ENCODE results near the gene FUNDC2.

FUNDC2 gene

GRCh38 chrX:155070038-155070437 is 43.4 kb downstream of the FUNDC2 start:
- H3K18ac ChIP-seq (ENCODE audit: low read depth in 1 of 2, low read length in 2 of 2), result no peak overlapping the region
- H3K4ac ChIP-seq (ENCODE audit: low read depth in 1 of 2, low read length in 2 of 2), result no peak overlapping the region
- no peak overlapping the region for H2BK15ac ChIP-seq (ENCODE audit: low read depth, poor library complexity, severe bottlenecking)
- no peak overlapping the region for H3K27ac ChIP-seq (ENCODE audit: low read length, poor library complexity, severe bottlenecking)
- peak overlapping the region; percentile 70 for H3K4me2 ChIP-seq (ENCODE audit: low read length, poor library complexity, severe bottlenecking)
- peaks cover 0 to 8% of the 10 kb centered on the region in 2 experiments for H3K36me3 ChIP-seq (ENCODE audit: control insufficient read depth in 1 of 2, insufficient read depth in 2 of 2, low read depth in 1 of 2, low read length in 2 of 2)
- DNase-seq, result no peak
- WGBS, result 7% methylated on average over 5 of the region's 12 CpGs
- H2BK5ac ChIP-seq (ENCODE audit: low read depth, low read length, poor library complexity, severe bottlenecking), result no peak overlapping the region
- no peak overlapping the region for H4K8ac ChIP-seq (ENCODE audit: low read length)
- peak overlapping the region in 1 of 2 experiments; percentile 78 for H3K4me3 ChIP-seq (ENCODE audit: insufficient read depth in 1 of 2, low read depth in 1 of 2, low read length in 2 of 2)
- no peak overlapping the region for H3K23ac ChIP-seq (ENCODE audit: low read length in 2 of 2)
- no peaks in the 10 kb centered on the region for H3K27me3 ChIP-seq (ENCODE audit: control insufficient read depth in 1 of 2, insufficient read depth in 1 of 2, low read length in 2 of 2)
- H2BK120ac ChIP-seq (ENCODE audit: low read depth, low read length), result no peak overlapping the region
- no peak overlapping the region for H2AK5ac ChIP-seq (ENCODE audit: low read length, severe bottlenecking)
- H2BK12ac ChIP-seq (ENCODE audit: low read length in 2 of 2), result no peak overlapping the region
- no peak overlapping the region for H2AFZ ChIP-seq (ENCODE audit: low read depth, low read length)
- H3K9ac ChIP-seq (ENCODE audit: low read length), result peak overlapping the region; percentile 90
- H3K4me1 ChIP-seq (ENCODE audit: control insufficient read depth, insufficient read depth, low read depth, low read length), result peaks cover 8% of the 10 kb centered on the region
- H3K9me3 ChIP-seq (ENCODE audit: control insufficient read depth, low read length), result no peaks in the 10 kb centered on the region
- no peak overlapping the region for H3K14ac ChIP-seq (ENCODE audit: low read length in 2 of 2)
- peaks cover 4% of the 10 kb centered on the region for H3K79me1 ChIP-seq (replicated peaks; ENCODE audit: low read length, poor library complexity, severe bottlenecking)
- H4K91ac ChIP-seq (ENCODE audit: low read length), result no peak overlapping the region

- peak overlapping the region; percentile 51 for H2AFZ ChIP-seq (ENCODE audit: low read depth, low read length)
- peak overlapping the region in 1 of 2 experiments; percentile 26 for H3K4ac ChIP-seq (ENCODE audit: low read depth in 1 of 2, low read length in 2 of 2)
- H3K9ac ChIP-seq (ENCODE audit: low read length), result peak overlapping the region; percentile 90
- DNase-seq, result no peak
- no peaks in the 10 kb centered on the region for H3K9me3 ChIP-seq (ENCODE audit: control insufficient read depth, low read length)
- peak overlapping the region; percentile 70 for H3K4me2 ChIP-seq (ENCODE audit: low read length, poor library complexity, severe bottlenecking)
- H2BK120ac ChIP-seq (ENCODE audit: low read depth, low read length), result no peak overlapping the region
- H3K27ac ChIP-seq (ENCODE audit: low read length, poor library complexity, severe bottlenecking), result peak overlapping the region; percentile 33
- no peak overlapping the region for H4K8ac ChIP-seq (ENCODE audit: low read length)
- H3K36me3 ChIP-seq (ENCODE audit: control insufficient read depth in 1 of 2, insufficient read depth in 2 of 2, low read depth in 1 of 2, low read length in 2 of 2), result peaks cover 0 to 14% of the 10 kb centered on the region in 2 experiments
- H2BK15ac ChIP-seq (ENCODE audit: low read depth, poor library complexity, severe bottlenecking), result no peak overlapping the region
- H3K14ac ChIP-seq (ENCODE audit: low read length in 2 of 2), result no peak overlapping the region
- no peak overlapping the region for H3K23ac ChIP-seq (ENCODE audit: low read length in 2 of 2)
- H3K4me3 ChIP-seq (ENCODE audit: insufficient read depth in 1 of 2, low read depth in 1 of 2, low read length in 2 of 2), result peak overlapping the region; percentile 60 to 78
- peaks cover 5% of the 10 kb centered on the region for H3K4me1 ChIP-seq (ENCODE audit: control insufficient read depth, insufficient read depth, low read depth, low read length)
- peaks cover 5% of the 10 kb centered on the region for H3K79me1 ChIP-seq (replicated peaks; ENCODE audit: low read length, poor library complexity, severe bottlenecking)
- no peaks in the 10 kb centered on the region for H3K27me3 ChIP-seq (ENCODE audit: control insufficient read depth in 1 of 2, insufficient read depth in 1 of 2, low read length in 2 of 2)
- H4K91ac ChIP-seq (ENCODE audit: low read length), result no peak overlapping the region
- H2BK5ac ChIP-seq (ENCODE audit: low read depth, low read length, poor library complexity, severe bottlenecking), result no peak overlapping the region
- WGBS, result 0% methylated on average over 2 of the region's 16 CpGs
- no peak overlapping the region for H2AK5ac ChIP-seq (ENCODE audit: low read length, severe bottlenecking)
- H3K18ac ChIP-seq (ENCODE audit: low read depth in 1 of 2, low read length in 2 of 2), result peak overlapping the region; percentile 21 to 57
- H2BK12ac ChIP-seq (ENCODE audit: low read length in 2 of 2), result no peak overlapping the region
These were observed 44.0 kb downstream of the FUNDC2 start for GRCh38 chrX:155070663-155070974.

- Histone ChIP-seq H3K36me3 (ENCODE audit: control insufficient read depth in 1 of 2, insufficient read depth in 2 of 2, low read depth in 1 of 2, low read length in 2 of 2) (peaks cover 2 to 16% of the 10 kb centered on the region in 2 experiments), H3K23ac (ENCODE audit: low read length in 2 of 2) (no peak within 1 kb of the TSS), H4K91ac (ENCODE audit: low read length) (no peak within 1 kb of the TSS), H2BK15ac (ENCODE audit: low read depth, poor library complexity, severe bottlenecking) (peak within 1 kb of the TSS; percentile 52), H3K14ac (ENCODE audit: low read length in 2 of 2) (peak within 1 kb of the TSS in 1 of 2 experiments; percentile 55), H2AFZ (ENCODE audit: low read depth, low read length) (peak within 1 kb of the TSS; percentile 51), H3K18ac (ENCODE audit: low read depth in 1 of 2, low read length in 2 of 2) (peak within 1 kb of the TSS; percentile 57 to 66), H3K9me3 (ENCODE audit: control insufficient read depth, low read length) (no peaks in the 10 kb centered on the region), H2BK120ac (ENCODE audit: low read depth, low read length) (no peak within 1 kb of the TSS), H2BK12ac (ENCODE audit: low read length in 2 of 2) (no peak within 1 kb of the TSS), H2BK5ac (ENCODE audit: low read depth, low read length, poor library complexity, severe bottlenecking) (no peak within 1 kb of the TSS), H4K8ac (ENCODE audit: low read length) (no peak within 1 kb of the TSS), H3K9ac (ENCODE audit: low read length) (peak within 1 kb of the TSS; percentile 91), H3K4me2 (ENCODE audit: low read length, poor library complexity, severe bottlenecking) (peak within 1 kb of the TSS; percentile 70), H3K27ac (ENCODE audit: low read length, poor library complexity, severe bottlenecking) (peak within 1 kb of the TSS; percentile 72), H3K27me3 (ENCODE audit: control insufficient read depth in 1 of 2, insufficient read depth in 1 of 2, low read length in 2 of 2) (no peaks in the 10 kb centered on the region), H2AK5ac (ENCODE audit: low read length, severe bottlenecking) (no peak within 1 kb of the TSS), H3K4me3 (ENCODE audit: insufficient read depth in 1 of 2, low read depth in 1 of 2, low read length in 2 of 2) (peak within 1 kb of the TSS; percentile 70 to 88), H3K79me1 (replicated peaks; ENCODE audit: low read length, poor library complexity, severe bottlenecking) (peaks cover 3% of the 10 kb centered on the region), H3K4me1 (ENCODE audit: control insufficient read depth, insufficient read depth, low read depth, low read length) (peaks cover 2% of the 10 kb centered on the region), H3K4ac (ENCODE audit: low read depth in 1 of 2, low read length in 2 of 2) (peak within 1 kb of the TSS in 1 of 2 experiments; percentile 51)
- DNase-seq, result peak; percentile 79
- WGBS, result 0% methylated on average over 10 of the region's 81 CpGs
These were observed 44.5 kb downstream of the FUNDC2 start, which contains the start of the genes BRCC3, CMC4 and MTCP1 for GRCh38 chrX:155070975-155071693. TSS of gene BRCC3 (plus strand) at chrX:155071508. CDS start at chrX:155071528, 20 bp downstream. TSS of gene CMC4 (minus strand) at chrX:155071136. CDS start at chrX:155064023, 7,113 bp downstream. TSS of gene MTCP1 (minus strand) at chrX:155071136. CDS start at chrX:155066010, 5,126 bp downstream.

- no peak overlapping the region for H3K23ac ChIP-seq (ENCODE audit: low read length in 2 of 2)
- peak overlapping the region; percentile 48 to 66 for H3K18ac ChIP-seq (ENCODE audit: low read depth in 1 of 2, low read length in 2 of 2)
- H2BK15ac ChIP-seq (ENCODE audit: low read depth, poor library complexity, severe bottlenecking), result no peak overlapping the region
- H3K14ac ChIP-seq (ENCODE audit: low read length in 2 of 2), result peak overlapping the region in 1 of 2 experiments; percentile 55
- H3K79me1 ChIP-seq (replicated peaks; ENCODE audit: low read length, poor library complexity, severe bottlenecking), result peaks cover 2% of the 10 kb centered on the region
- H4K91ac ChIP-seq (ENCODE audit: low read length), result no peak overlapping the region
- no peak overlapping the region for H2AK5ac ChIP-seq (ENCODE audit: low read length, severe bottlenecking)
- H2BK120ac ChIP-seq (ENCODE audit: low read depth, low read length), result no peak overlapping the region
- H3K27me3 ChIP-seq (ENCODE audit: control insufficient read depth in 1 of 2, insufficient read depth in 1 of 2, low read length in 2 of 2), result no peaks in the 10 kb centered on the region
- H3K9ac ChIP-seq (ENCODE audit: low read length), result peak overlapping the region; percentile 91
- H3K27ac ChIP-seq (ENCODE audit: low read length, poor library complexity, severe bottlenecking), result peak overlapping the region; percentile 72
- peak overlapping the region; percentile 39 for H2AFZ ChIP-seq (ENCODE audit: low read depth, low read length)
- H2BK12ac ChIP-seq (ENCODE audit: low read length in 2 of 2), result no peak overlapping the region
- WGBS, result 1% methylated on average over 21 of the region's 25 CpGs
- H3K4me1 ChIP-seq (ENCODE audit: control insufficient read depth, insufficient read depth, low read depth, low read length), result peaks cover 2% of the 10 kb centered on the region
- no peaks in the 10 kb centered on the region for H3K9me3 ChIP-seq (ENCODE audit: control insufficient read depth, low read length)
- H3K4ac ChIP-seq (ENCODE audit: low read depth in 1 of 2, low read length in 2 of 2), result peak overlapping the region in 1 of 2 experiments; percentile 51
- H3K4me3 ChIP-seq (ENCODE audit: insufficient read depth in 1 of 2, low read depth in 1 of 2, low read length in 2 of 2), result peak overlapping the region; percentile 70 to 88
- H3K4me2 ChIP-seq (ENCODE audit: low read length, poor library complexity, severe bottlenecking), result peak overlapping the region; percentile 39
- H4K8ac ChIP-seq (ENCODE audit: low read length), result no peak overlapping the region
- H2BK5ac ChIP-seq (ENCODE audit: low read depth, low read length, poor library complexity, severe bottlenecking), result no peak overlapping the region
- peaks cover 3 to 21% of the 10 kb centered on the region in 2 experiments for H3K36me3 ChIP-seq (ENCODE audit: control insufficient read depth in 1 of 2, insufficient read depth in 2 of 2, low read depth in 1 of 2, low read length in 2 of 2)
- DNase-seq, result no peak
These were observed 45.1 kb downstream of the FUNDC2 start for GRCh38 chrX:155071694-155072280.
